HG03442 (cell line): Measurements from ENCODE around the gene SERP1.

ENCODE experiments used
- ATAC-seq: cut with Tn5 transposase; IDR thresholded peaks from one replicate; pipeline ENCODE4 v1.9.1; 2021; ENCODE audit warnings: mild to moderate bottlenecking, moderate library complexity; ENCODE audit not compliant: unreplicated experiment

The SERP1 gene

GRCh38 chr3:150546226-150547044, at the start of gene SERP1, which contains the start of gene EIF2A:
Gene SERP1, minus strand, starts transcription at chr3:150546496. Its CDS starts 361 bp downstream, at chr3:150546135.
Gene EIF2A, plus strand, starts transcription at chr3:150546787. Its CDS starts 16 bp downstream, at chr3:150546803.
- peak; percentile 89 for ATAC-seq

DNA sequence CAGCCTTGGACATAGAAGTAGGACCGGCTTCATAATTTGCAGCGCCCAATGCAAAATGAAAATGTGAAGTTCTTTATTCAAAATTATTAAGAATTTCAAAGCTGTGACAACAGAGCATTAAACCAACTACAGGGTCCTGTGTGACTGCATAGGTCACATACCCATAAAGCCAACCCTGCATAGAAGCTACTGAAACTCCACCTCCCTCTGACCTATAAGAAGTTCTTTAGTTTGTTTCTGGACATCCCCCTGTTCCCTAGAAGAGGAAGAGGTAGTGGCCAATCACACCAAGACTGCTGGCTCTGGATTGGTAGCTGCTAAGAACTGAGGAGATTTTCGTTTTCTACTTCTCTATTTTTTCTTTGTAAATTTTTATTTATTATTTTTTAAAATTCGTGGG, 47.9 kb upstream of the SERP1 start:
- no peak for ATAC-seq

DNA sequence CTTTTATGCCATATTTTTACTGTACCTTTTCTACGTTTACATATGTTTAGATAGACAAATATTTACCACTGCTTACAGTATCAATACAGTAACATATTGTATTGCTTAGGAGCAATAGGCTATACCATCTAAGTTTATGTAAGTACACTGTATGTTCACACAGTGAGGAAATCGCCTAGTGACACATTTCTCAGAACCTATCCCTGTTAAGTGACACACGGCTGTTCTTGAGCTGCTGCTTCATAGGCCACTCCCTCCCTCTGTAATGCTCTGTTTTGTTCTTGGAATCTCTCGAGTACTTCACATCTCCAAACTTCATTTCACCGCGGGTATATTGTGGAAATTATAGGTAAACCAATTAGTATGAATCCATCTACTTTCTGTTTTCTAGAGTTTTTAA, 43.5 kb upstream of the SERP1 start:
- ATAC-seq, result no peak

DNA sequence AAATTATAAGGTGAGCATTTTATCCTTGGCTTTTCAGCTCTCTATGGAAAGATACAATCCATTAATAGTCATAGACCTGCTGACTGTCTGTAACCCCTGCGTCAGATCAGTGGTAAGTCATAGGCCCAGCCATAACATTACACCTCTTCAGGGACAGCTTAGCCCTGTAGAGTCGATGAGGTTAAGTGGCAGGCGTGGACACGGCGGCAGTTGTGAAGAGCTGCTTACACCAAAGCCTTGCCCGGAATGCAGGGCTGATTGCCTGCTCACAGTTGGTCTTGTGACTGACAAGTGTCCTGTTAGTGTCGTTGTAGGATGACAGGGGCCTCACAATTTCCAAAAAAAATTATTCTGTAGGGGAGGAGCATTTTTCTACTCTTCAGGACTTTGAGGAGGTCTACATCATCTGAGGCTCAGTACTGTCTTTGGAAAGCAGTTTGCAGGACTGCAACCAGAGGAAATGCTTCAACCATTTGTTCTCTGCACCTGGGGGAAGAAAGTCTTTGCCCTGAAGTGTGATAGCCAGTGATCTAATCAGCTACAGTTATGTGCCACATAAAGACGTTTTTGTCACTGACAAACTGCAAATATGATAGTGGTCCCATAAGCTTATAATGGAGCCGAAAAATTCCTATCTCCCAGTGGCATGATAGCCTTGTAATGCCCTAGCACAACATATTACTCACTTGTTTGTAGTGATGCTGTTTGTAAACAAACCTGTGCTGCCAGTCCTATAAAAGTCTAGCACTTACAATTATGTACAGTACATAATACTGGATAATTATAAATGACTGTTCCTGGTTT, 41.9 kb upstream of the SERP1 start:
- ATAC-seq, result no peak

DNA sequence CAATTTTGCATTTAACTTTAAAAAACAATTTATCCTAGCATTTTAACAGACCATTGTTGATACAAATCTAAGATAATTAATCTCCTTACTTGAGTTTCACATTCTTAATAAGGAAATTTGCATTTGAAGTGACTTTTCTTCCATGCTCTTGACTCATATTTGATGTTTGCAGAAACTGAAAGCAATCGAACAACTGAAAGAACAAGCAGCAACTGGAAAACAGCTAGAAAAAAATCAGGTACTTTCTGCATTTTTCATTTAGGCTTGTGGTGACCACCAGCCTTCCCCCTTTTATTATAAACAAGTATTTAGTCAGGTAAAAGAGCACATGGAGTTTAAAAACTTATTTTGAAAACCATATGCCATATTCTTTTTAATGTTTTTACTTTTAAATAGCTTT, 36.7 kb upstream of the SERP1 start:
- peak; percentile 66 for ATAC-seq

DNA sequence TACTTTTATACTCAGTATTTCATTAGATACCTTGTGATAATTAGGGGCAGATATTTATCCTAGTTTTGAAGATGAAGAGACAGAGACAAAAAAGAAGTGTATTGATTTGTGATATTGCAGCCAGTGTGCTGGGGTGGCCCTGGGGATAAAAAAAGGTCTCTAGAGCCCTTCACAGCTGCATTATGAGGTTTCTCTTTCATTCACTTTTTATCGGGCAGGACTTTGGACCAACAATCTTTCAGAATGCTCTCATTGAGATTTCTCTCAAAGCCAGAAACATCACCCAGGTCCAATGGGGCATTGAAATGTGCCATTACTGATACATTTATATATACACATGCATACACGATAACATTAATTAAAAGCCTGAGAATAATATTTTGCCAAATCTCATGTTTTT, 36.3 kb upstream of the SERP1 start:
- peak; percentile 54 for ATAC-seq

GRCh38 chr3:150581174-150581573, 34.9 kb upstream of the SERP1 start:
- ATAC-seq, result no peak

DNA sequence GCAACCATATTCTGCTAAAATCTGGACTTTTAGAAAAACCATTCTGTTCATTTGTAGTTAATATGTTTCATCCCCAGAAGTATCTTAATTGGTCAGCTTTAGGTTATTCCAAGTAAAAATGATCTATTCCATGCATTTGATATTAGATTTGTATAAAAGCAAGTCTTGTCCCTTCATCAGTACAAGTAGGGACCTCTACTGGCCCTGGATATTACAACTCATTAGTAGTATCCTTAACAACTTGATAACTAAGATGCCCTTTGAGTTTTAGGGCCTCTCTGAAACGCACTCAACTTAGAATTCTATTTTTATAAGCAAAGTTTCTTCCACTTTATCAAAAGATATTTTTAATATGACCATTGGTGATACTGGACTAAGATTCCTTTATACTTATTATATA, 31.6 kb upstream of the SERP1 start:
- no peak for ATAC-seq

GRCh38 chr3:150567328-150567727, 21.0 kb upstream of the SERP1 start:
- no peak for ATAC-seq

- no peak for ATAC-seq
These were observed 17.9 kb upstream of the SERP1 start for GRCh38 chr3:150564243-150564642.

DNA sequence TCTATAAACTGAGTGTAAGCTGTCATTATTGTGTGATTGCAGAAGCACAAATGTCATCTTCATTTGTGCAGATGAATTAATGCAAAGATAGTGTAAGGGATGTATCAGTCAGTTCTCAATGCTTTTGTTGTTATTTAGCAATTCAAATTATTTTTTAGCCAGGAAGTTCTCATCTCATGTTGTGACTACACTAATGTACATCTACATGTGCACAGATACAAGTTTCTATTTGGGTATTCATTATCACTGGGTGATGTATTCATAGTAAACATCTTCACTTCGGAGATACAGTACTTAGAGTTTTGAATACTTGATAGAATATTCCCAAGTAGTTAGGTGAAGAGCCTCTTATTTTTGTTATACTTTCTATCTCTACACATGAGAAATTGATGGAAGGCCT, 11.4 kb upstream of the SERP1 start:
- no peak for ATAC-seq

- no peak for ATAC-seq
These were observed 10.5 kb upstream of the SERP1 start for GRCh38 chr3:150556792-150557191.

- no peak for ATAC-seq
These were observed 9.7 kb upstream of the SERP1 start for GRCh38 chr3:150555859-150556436.

- ATAC-seq, result no peak
These were observed 897 bp upstream of the SERP1 start for GRCh38 chr3:150547045-150547741.

GRCh38 chr3:150545419-150546225, 674 bp downstream of the SERP1 start:
- peak; percentile 20 for ATAC-seq

- ATAC-seq, result no peak
These were observed 1.6 kb downstream of the SERP1 start for GRCh38 chr3:150544726-150545125.

DNA sequence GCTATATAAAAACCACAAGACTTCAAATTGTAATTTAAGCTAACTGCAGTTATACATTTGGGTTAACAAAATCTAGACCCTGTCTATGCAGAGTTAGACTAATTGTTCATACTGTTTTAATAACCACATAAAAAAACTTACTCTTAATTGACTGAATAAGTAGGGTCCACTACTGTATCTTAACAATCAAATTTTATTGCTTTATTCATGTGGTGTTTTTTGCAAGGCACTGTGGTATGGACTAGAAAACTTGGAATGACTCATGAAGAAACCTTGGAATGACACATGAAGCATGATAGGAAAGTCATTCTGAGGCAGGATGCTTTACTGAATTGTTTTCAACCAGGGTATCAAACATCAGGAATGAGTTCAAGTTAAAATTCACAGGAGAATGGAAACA, 2.3 kb downstream of the SERP1 start:
- ATAC-seq, result no peak

GRCh38 chr3:150543531-150543930, 2.8 kb downstream of the SERP1 start:
- no peak for ATAC-seq

DNA sequence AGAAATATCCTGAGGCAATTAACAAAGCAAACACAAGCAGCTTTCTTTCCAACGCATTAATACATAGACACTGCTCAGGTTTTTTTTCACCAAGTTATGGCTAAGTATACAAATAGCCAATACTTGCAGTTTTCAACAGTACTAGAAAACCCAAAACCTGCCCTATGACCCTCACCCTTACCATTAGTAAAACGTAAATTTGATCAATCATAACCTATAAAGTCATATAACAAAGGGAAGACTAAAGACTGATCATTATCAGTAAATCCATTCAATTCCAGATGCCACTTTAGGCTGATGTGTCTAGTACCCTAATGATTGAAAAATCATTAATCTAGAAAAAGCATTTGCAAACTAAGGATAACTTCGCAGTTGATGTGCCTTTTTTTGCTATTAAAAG, 3.2 kb downstream of the SERP1 start:
- no peak for ATAC-seq

DNA sequence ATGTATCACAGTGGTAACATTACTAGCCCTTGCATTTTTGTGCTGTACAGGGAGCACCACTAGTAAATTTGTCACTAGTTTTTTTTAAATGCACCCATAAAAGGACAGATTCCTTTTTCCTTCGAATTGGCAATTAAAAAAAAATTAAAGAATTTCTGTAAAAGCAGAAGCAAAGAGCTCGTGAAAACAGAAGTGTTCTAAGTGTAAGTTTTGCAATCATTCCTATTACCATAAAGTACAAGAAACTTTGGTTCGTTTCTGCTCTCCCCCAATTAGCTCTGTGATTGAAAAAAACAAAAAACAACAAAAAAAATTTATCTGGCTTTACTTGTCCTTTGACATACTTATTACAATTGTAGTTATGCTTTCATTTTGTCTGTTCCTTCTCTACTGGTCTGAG, 5.3 kb downstream of the SERP1 start:
- ATAC-seq, result no peak
